A673 (cell line): ENCODE data around the gene C2orf81. TPM values are rescaled to one million over a fixed set of nuclear protein-coding genes. Genes with fewer than 3 reads are reported as not detected.

Experiments used
- BruUV-seq: library from RNA; stranded (reverse); fragments of 400-500 nt; replicated peaks from 2 replicates; lab custom pipeline; 2021; lab: Mats Ljungman, UMichigan
- CTCF ChIA-PET: fragments of 300-600 bp; sonication (Branson Sonifier 250); formaldehyde crosslinking; loops from one replicate; lab custom pipeline; 2022; ENCODE audit warnings: antibody characterized with exemption; lab: Charles Lee
- POLR2A ChIA-PET: fragments of 300-600 bp; sonication (Branson Sonifier 250); formaldehyde crosslinking; loops from one replicate; lab custom pipeline; 2022; ENCODE audit warnings: antibody characterized with exemption; ENCODE audit not compliant: low non-redundant PET; lab: Charles Lee
- DNase-seq: peaks from one replicate; pipeline ENCODE4 v3.0.0-alpha.2; 2015; ENCODE audit warnings: low spot score
- H3K27ac ChIP-seq: fragments of 200-600 bp; sonication (generic); 2 replicates; pipeline ENCODE4 v1.5.1; 2016; ENCODE audit warnings: mixed run types, low read depth, mild to moderate bottlenecking, mixed read lengths, antibody characterized with exemption, low read length; ENCODE audit not compliant: poor library complexity, severe bottlenecking
- H3K27me3 ChIP-seq: fragments of 200-600 bp; sonication (generic); replicated peaks from 2 replicates; pipeline ENCODE4 v1.6.1; 2017; ENCODE audit warnings: mixed run types, low read depth, mild to moderate bottlenecking, mixed read lengths, antibody characterized with exemption, low read length; ENCODE audit not compliant: insufficient read depth, poor library complexity
- H3K36me3 ChIP-seq: fragments of 200-600 bp; sonication (generic); 2 replicates; pipeline ENCODE4 v1.6.1; 2016; ENCODE audit warnings: mixed run types, mild to moderate bottlenecking, mixed read lengths, antibody characterized with exemption, low read length; ENCODE audit not compliant: insufficient read depth, poor library complexity, severe bottlenecking
- H3K4me1 ChIP-seq: fragments of 200-600 bp; sonication (generic); 2 replicates; pipeline ENCODE4 v1.6.1; 2017; ENCODE audit warnings: mixed run types, mild to moderate bottlenecking, mixed read lengths, antibody characterized with exemption, low read length; ENCODE audit not compliant: insufficient read depth, poor library complexity, severe bottlenecking
- H3K4me3 ChIP-seq: fragments of 200-600 bp; sonication (generic); 2 replicates; pipeline ENCODE4 v1.5.1; 2016; ENCODE audit warnings: low read depth, mixed run types, mild to moderate bottlenecking, mixed read lengths, low read length; ENCODE audit not compliant: poor library complexity, severe bottlenecking
- H3K9me3 ChIP-seq: fragments of 200-600 bp; sonication (generic); 2 replicates; pipeline ENCODE4 v1.6.1; 2016; ENCODE audit warnings: mixed run types, low read depth, mild to moderate bottlenecking, mixed read lengths, antibody characterized with exemption, low read length; ENCODE audit not compliant: poor library complexity, severe bottlenecking
- CTCF ChIP-seq: fragments of 300-800, 200-600 bp; sonication (generic); conservative IDR thresholded peaks from 2 replicates; pipeline ENCODE4 v1.5.1; 2017; ENCODE audit warnings: low read depth, mild to moderate bottlenecking, antibody characterized with exemption, low read length, moderate library complexity, mixed read lengths
- EZH2 ChIP-seq: fragments of 200-600 bp; sonication (generic); IDR thresholded peaks from 2 replicates; pipeline ENCODE4 v1.6.1; 2017; ENCODE audit warnings: borderline replicate concordance, low read depth, mild to moderate bottlenecking, mixed read lengths, antibody characterized with exemption, low read length; ENCODE audit not compliant: poor library complexity, severe bottlenecking
- intact Hi-C: fragments of 100-400 bp; cut with micrococcal nuclease; formaldehyde crosslinking; loops from one replicate; pipeline ENCODE4 v1.10.0; 2022; ENCODE audit not compliant: unreplicated experiment
- total RNA-seq: library from RNA; stranded (reverse); gene quantifications from 2 replicates; pipeline ENCODE4 v1.2.3, GENCODE V29; 2021

C2orf81 gene
- total RNA-seq, 1 experiment from 2014 or later, result 1.9 TPM

- no TSS peak for BruUV-seq
- Histone ChIP-seq H3K4me3 (no peak overlapping the region), H3K27me3 (no peaks in the 10 kb centered on the region), H3K36me3 (no peaks in the 10 kb centered on the region), H3K4me1 (peaks cover 5% of the 10 kb centered on the region), H3K27ac (no peak overlapping the region), H3K9me3 (no peaks in the 10 kb centered on the region)
- POLR2A ChIA-PET, result no interaction called here
- no peak for DNase-seq
- TF ChIP-seq CTCF (no peak), EZH2 (no peak)
- CTCF ChIA-PET, result no interaction called here
- intact Hi-C loops, result no loop called here
Observed at GRCh38 chr2:74450570-74451190, 29.3 kb upstream of the C2orf81 start.

GRCh38 chr2:74448771-74449170 lies 27.4 kb upstream of the C2orf81 start:
- Histone ChIP-seq H3K36me3 (no peaks in the 10 kb centered on the region), H3K9me3 (no peaks in the 10 kb centered on the region), H3K4me1 (peaks cover 8% of the 10 kb centered on the region), H3K27me3 (no peaks in the 10 kb centered on the region), H3K27ac (no peak overlapping the region), H3K4me3 (no peak overlapping the region)
- ChIA-PET POLR2A (no interaction called here), CTCF (interaction anchor here (0.6 kb wide), 1 partner anchor 9 kb away, joined by 3 read pairs; no protein-coding TSS in a partner anchor)
- BruUV-seq, result no TSS peak
- no peak for TF ChIP-seq EZH2
- no peak for TF ChIP-seq CTCF
- no peak for DNase-seq
- intact Hi-C loops, result no loop called here

GRCh38 chr2:74447230-74447999 lies 26.0 kb upstream of the C2orf81 start:
- Histone ChIP-seq H3K9me3 (no peaks in the 10 kb centered on the region), H3K27me3 (no peaks in the 10 kb centered on the region), H3K4me1 (peaks cover 8% of the 10 kb centered on the region), H3K36me3 (no peaks in the 10 kb centered on the region), H3K4me3 (no peak overlapping the region), H3K27ac (no peak overlapping the region)
- ChIA-PET CTCF (no interaction called here), POLR2A (no interaction called here)
- TF ChIP-seq EZH2, result no peak
- TF ChIP-seq CTCF, result no peak
- DNase-seq, result no peak
- intact Hi-C loops, result no loop called here
- no TSS peak for BruUV-seq
